ENCODE measurements around the gene ZIC4. TPM values are rescaled to one million over a fixed set of nuclear protein-coding genes. Genes with fewer than 3 reads are reported as not detected.

The ZIC4 gene
- total and polyA plus RNA-seq, 2 of the 8 experiments (the other 6 are each of a cell fraction or from before 2014, with no cell fraction given) = 0.03 to 0.13 TPM

DNA sequence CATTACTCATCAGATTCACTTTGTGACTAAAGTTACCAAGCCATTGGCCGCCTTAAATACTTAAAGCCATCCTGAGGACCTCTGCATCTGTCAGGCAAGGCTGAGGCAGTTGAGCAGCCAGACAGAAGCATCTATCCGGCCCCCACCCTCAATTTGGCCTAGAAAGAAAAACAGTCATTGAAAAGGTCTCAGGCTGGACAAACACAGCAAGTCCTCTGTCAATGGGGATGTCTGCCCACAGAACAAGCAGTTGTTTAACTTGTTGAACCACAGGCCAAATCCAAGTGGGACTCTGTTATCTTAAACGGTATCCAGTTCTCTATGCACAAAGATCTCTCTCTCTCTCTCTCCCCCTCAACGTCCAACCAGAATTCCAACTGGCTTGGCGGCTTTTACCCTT, 2.8 kb downstream of the ZIC4 start (continued):
- no peak for TF ChIP-seq PHF8 (conservative IDR thresholded peaks at IDR 0.05; ENCODE audit: low read depth, low read length)
- TF ChIP-seq POU5F1 (IDR thresholded peaks at IDR 0.05; ENCODE audit: low read depth, low read length) = no peak
- TF ChIP-seq, protein P1, sequence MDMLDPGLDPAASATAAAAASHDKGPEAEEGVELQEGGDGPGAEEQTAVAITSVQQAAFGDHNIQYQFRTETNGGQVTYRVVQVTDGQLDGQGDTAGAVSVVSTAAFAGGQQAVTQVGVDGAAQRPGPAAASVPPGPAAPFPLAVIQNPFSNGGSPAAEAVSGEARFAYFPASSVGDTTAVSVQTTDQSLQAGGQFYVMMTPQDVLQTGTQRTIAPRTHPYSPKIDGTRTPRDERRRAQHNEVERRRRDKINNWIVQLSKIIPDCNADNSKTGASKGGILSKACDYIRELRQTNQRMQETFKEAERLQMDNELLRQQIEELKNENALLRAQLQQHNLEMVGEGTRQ (IDR thresholded peaks at IDR 0.05; ENCODE audit: low read length) = no peak

Data from H1 (cell line).